NCI-H146 treated with DMSO at 0.1 percent for 48 hours (cell line): ENCODE data around the gene RFX6.

Source experiments
- DNase-seq: peaks from one replicate; lab custom pipeline; 2025; ENCODE audit not compliant: unreplicated experiment; lab: John Stamatoyannopoulos, UW

The RFX6 gene

GRCh38 chr6:116966675-116967576 lies 89.9 kb downstream of the RFX6 start:
- DNase-seq = no peak

GRCh38 chr6:116969211-116969863 lies 92.3 kb downstream of the RFX6 start:
- DNase-seq = peak; percentile 8

- peak; percentile 11 for DNase-seq
Measured at GRCh38 chr6:116971959-116972358, 94.9 kb downstream of the RFX6 start.

GRCh38 chr6:116973976-116974375 lies 96.9 kb downstream of the RFX6 start:
- no peak for DNase-seq

GRCh38 chr6:116974526-116975316 lies 97.7 kb downstream of the RFX6 start:
- no peak for DNase-seq

GRCh38 chr6:116975600-116975999 lies 98.6 kb downstream of the RFX6 start:
- DNase-seq = no peak

GRCh38 chr6:116979560-116979959 lies 102.5 kb downstream of the RFX6 start:
- no peak for DNase-seq
